Measurements from ENCODE around the gene UFL1.

Gene UFL1

DNA sequence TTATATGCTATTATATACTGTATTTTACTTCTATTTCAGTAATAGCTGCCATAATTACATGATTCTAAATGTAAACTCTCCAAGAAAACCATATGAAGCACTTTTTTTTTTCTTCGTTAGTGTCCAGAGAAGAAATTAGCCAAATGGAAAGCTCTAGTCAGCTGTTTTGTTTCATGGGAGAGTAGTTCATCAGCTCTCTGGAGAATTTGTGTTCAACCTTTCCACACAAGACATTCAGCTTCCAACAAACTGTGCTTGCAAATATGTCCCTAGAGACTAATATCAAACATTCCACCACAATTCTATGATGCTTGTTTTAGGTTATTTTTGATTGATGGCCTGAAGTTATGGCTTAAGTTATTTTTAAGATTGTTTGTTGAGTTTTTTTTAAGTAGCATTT, 60.8 kb downstream of the UFL1 start:
- H4K20me1 ChIP-seq (ENCODE audit: insufficient read depth) = no peaks in the 10 kb centered on the region
- no peaks in the 10 kb centered on the region for H3K79me2 ChIP-seq (ENCODE audit: insufficient read depth, low read depth)
- H3K4me3 ChIP-seq (IDR thresholded peaks at IDR 0.05; ENCODE audit: insufficient read depth, low read depth, low read length) = no peak overlapping the region
- no peaks in the 10 kb centered on the region for H3K27me3 ChIP-seq (ENCODE audit: insufficient read depth, low read depth)
- TF ChIP-seq, protein P1, sequence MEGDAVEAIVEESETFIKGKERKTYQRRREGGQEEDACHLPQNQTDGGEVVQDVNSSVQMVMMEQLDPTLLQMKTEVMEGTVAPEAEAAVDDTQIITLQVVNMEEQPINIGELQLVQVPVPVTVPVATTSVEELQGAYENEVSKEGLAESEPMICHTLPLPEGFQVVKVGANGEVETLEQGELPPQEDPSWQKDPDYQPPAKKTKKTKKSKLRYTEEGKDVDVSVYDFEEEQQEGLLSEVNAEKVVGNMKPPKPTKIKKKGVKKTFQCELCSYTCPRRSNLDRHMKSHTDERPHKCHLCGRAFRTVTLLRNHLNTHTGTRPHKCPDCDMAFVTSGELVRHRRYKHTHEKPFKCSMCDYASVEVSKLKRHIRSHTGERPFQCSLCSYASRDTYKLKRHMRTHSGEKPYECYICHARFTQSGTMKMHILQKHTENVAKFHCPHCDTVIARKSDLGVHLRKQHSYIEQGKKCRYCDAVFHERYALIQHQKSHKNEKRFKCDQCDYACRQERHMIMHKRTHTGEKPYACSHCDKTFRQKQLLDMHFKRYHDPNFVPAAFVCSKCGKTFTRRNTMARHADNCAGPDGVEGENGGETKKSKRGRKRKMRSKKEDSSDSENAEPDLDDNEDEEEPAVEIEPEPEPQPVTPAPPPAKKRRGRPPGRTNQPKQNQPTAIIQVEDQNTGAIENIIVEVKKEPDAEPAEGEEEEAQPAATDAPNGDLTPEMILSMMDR (conservative IDR thresholded peaks at IDR 0.05; ENCODE audit: low read depth, low read length) = no peak
- no peaks in the 10 kb centered on the region for H3K4me1 ChIP-seq (ENCODE audit: low read depth, poor library complexity, severe bottlenecking)
- H3K27ac ChIP-seq = no peak overlapping the region
- H3K4me2 ChIP-seq = no peak overlapping the region
- no peak overlapping the region for H3K9ac ChIP-seq
- H2AFZ ChIP-seq (ENCODE audit: low read depth) = no peak overlapping the region
- no peaks in the 10 kb centered on the region for H3K36me3 ChIP-seq (ENCODE audit: insufficient read depth)

DNA sequence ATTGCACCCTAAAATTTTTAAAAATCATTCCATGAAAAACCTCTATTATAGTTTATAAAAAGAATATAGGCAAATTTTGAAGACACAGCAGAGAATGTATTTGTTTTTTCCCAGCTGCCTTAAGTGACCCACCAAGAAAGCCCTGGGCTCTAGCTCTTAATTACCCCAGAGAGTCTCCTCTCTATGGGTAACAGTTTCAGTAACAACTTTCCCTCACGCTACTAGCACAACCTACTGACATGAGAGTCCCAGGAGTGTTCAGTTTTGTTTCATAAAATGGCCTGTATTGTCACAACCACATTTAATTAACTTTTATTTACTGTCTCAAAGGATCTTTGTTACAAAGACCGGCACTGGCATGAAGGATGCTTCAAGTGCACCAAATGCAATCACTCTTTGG, 82.8 kb downstream of the UFL1 start:
- Histone ChIP-seq H3K4me1 (ENCODE audit: low read depth, poor library complexity, severe bottlenecking) (no peaks in the 10 kb centered on the region), H2AFZ (ENCODE audit: low read depth) (no peak overlapping the region), H3K4me2 (no peak overlapping the region), H3K27ac (no peak overlapping the region), H3K4me3 (IDR thresholded peaks at IDR 0.05; ENCODE audit: insufficient read depth, low read depth, low read length) (no peak overlapping the region), H3K79me2 (ENCODE audit: insufficient read depth, low read depth) (no peaks in the 10 kb centered on the region), H3K9ac (no peak overlapping the region), H3K27me3 (ENCODE audit: insufficient read depth, low read depth) (no peaks in the 10 kb centered on the region), H4K20me1 (ENCODE audit: insufficient read depth) (no peaks in the 10 kb centered on the region), H3K36me3 (ENCODE audit: insufficient read depth) (no peaks in the 10 kb centered on the region)
- TF ChIP-seq, protein P1 (conservative IDR thresholded peaks at IDR 0.05; ENCODE audit: low read depth, low read length) = no peak
